ENCODE data around the gene ADK.

Gene ADK

GRCh38 chr10:74371696-74372095, 220.7 kb downstream of the ADK start:
- DNase-seq = no peak

DNA sequence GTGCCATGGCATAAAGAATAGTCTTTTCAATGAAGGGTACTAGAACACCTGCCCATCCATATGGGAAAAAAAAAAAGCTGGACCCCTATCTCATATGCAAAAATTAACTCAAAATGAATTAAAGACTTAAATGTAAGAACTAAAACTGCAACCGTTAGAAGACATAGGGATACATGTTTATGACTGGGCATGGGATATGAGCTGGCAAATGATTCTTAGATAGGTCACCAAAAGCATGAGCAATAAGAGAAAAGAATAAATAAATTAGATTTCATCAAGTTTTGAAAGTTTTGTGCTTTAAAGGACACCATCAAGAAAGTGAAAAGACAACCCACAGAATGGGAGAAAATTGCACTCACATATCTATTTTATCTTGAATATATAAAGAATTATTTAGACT, 222.0 kb downstream of the ADK start:
- DNase-seq = no peak

DNA sequence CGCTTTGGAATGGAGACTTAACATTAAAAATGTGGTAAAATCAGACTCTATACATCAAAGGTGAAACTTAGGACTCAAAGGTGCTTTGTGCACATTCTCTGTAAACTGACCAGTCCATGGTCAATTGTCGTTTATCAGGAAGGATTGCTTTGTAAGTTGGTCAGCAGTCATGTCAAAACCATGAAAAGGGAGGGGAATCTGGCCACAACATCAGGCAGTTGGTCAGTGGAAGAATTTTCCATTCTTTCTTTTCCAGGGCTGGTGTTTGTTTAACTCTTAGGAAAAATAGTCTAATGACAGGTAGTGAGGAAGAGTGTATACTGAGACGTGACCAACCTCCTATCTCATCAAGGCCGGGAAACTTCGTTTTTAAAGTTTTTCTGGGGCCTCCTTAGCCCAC, 226.5 kb downstream of the ADK start:
- no peak for DNase-seq

DNA sequence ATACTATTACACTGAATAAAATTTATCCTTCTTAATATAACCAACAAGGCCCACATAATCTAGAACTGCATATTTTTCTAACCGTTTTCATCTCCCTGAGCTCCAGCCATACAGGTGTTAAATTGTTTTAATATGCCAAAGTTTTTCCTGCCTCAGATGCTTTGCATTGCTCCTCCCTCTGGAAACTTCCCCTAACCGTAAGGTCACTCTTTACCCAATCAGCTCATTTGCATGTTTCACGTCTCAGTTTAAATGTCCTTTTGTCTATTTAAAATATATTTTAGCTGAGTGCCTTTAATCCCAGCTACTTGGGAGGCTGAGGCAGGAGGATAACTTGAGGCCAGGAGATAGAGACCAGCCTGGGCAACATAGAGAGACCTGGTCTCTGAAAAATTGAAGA, 228.5 kb downstream of the ADK start:
- no peak for DNase-seq

GRCh38 chr10:74380795-74381194, 229.8 kb downstream of the ADK start:
- no peak for DNase-seq

DNA sequence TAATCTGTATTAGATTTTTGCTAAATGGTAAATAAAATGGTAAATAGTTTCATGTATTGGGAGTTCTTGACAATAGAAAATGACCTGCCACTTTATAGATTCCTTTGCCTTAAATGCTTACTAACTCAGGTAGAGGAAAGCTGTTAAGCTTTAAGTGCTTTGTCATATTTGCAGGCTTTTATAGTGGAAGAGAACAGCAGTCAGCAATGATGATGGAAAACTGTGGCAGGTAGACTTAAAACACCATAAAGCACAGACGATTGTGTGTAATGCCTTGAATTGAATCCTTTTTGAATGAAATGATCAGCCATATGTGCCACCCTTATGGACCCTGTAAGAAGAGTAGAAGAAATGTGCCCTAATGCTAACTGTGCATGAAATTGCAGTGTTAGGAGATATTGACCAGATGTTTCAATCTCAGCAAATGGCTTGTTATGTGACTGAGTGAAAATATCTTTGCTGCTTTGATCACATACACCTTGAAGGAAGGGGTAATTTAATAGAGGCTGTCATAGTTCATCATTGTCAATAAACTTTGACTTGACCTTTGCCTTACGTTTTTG, 230.4 kb downstream of the ADK start:
- DNase-seq = no peak

DNA sequence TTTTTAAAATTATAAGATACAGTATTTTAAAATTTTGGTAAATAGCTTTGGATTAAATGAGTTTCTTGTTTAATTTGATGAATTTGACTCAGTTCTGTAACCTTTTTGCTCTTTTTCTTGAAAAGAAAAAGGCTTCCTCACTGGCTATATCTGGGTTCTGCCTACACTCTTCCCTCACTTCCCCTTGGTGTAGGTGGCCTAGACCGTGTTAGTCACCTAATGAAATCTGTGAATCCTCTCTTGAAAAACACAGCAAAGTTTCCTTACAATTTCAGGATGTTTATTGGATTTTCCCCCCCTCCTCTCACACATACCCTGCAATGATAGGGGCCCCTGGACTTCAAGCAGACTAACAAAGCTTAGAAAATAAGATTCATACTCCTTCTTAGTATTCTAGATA, 231.6 kb downstream of the ADK start:
- DNase-seq = no peak

- no peak for DNase-seq
These were observed 232.6 kb downstream of the ADK start for GRCh38 chr10:74383642-74384041.

GRCh38 chr10:74384615-74385183, 233.7 kb downstream of the ADK start:
- no peak for DNase-seq

- no peak for DNase-seq
These were observed 237.8 kb downstream of the ADK start for GRCh38 chr10:74388801-74389200.

DNA sequence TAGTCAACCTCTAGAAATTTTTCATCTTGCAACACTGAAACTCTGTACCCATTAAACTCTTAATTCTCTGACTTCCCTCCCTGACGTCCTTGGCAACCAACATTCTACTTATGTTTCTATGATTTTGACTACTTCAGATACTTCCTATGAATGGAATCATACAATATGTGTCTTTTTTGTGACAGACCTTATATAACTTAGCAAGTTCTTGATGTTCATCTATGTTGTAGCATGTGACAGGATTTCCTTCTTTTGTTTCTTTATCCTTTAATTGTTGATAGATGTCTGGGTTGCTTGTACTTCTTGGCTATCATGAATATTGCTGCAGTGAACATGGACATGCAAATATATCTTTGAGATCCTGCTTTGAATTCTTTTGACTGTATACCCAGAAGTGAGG, 240.8 kb downstream of the ADK start:
- DNase-seq = no peak

- no peak for DNase-seq
These were observed 243.5 kb downstream of the ADK start for GRCh38 chr10:74394416-74394969.

DNA sequence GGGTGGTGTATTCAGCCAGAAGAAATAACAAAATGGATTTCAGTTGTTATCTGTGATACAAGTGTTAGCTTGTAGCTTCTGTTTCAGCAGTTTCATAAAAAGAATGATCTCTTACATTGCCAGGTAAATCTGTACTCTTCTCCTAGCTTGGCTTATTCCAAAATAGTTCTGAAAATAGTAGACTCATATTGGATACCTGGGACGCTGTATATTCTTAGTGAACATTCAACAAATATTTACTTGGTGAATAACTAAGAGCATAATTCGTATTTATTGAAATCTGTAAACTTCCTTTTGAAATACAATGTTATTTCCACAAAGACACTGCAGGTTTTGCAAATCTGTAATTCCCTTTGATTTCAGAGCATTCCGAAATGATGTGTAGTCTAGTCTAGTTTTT, 249.2 kb downstream of the ADK start:
- DNase-seq = no peak

DNA sequence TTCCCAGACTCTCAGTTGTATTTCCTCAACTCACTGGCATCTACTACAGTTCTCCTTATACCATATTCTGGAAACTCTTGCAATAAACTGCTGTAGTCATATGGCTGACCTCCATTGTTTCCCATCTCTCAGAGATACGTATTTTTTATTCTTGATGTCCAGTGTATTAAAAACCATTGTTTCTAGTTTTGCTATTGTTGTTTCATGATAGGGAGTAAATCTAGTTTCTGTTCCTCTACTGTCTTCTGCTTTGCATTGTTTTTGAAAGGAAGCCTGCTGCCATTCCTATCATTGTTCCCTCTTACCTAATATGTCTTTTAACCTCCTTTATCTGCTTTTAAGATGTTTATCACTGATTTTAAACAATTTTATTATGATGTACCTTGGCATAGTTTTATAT, 255.0 kb downstream of the ADK start:
- DNase-seq = no peak

DNA sequence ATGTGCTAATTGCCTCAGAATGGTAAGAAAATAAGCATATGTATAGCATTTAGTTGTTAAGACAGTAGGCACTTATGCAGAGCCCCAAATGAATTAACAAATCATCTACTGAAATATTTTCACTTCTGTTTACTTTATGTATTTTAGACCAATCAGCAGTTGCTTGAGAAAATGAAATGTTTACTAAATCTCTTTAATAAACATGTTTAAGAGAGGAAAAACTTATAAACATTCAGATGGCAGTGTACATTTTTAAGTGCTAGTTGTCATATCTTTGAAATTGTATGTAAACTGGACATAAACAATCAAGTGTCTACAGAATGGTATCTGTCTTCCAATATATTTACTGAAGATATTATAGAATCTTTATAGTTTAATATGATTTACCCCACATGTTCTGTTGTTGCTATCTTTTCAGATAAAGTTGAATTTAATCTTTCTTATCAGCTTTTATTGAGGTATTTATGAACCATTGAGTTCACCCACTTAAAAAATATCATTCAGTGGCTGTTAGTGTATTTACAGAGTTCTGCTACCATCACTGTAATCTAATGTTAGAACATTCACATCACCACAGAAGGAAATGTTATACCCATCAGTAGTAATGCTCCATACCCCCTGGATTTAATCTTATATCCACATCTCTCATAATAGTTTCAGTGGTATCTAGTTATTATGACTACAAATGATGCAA, 264.3 kb downstream of the ADK start:
- DNase-seq = no peak

- DNase-seq = no peak
These were observed 266.4 kb downstream of the ADK start for GRCh38 chr10:74417397-74417796.

- DNase-seq = no peak
These were observed 267.4 kb downstream of the ADK start for GRCh38 chr10:74418285-74418872.

GRCh38 chr10:74419491-74419951, 268.5 kb downstream of the ADK start:
- no peak for DNase-seq

GRCh38 chr10:74419958-74420375, 268.9 kb downstream of the ADK start:
- no peak for DNase-seq

DNA sequence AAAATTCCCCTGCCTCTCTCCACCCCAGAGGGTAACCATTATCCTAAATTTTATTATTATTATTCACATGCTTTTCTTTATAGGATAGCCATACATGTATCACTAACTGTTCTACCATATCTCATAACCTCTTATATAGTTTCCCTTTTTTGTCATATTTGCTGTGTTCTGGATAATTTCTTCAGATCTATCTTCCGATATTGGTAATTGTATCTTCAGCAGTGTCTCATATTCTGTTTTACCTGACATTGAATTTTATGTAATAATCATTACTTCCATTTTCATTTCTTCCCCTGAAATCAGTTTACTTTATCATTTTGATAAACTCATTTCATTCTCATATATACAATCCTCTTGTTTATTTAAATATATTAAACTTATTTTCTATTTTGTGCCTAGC, 273.5 kb downstream of the ADK start:
- no peak for DNase-seq

DNA sequence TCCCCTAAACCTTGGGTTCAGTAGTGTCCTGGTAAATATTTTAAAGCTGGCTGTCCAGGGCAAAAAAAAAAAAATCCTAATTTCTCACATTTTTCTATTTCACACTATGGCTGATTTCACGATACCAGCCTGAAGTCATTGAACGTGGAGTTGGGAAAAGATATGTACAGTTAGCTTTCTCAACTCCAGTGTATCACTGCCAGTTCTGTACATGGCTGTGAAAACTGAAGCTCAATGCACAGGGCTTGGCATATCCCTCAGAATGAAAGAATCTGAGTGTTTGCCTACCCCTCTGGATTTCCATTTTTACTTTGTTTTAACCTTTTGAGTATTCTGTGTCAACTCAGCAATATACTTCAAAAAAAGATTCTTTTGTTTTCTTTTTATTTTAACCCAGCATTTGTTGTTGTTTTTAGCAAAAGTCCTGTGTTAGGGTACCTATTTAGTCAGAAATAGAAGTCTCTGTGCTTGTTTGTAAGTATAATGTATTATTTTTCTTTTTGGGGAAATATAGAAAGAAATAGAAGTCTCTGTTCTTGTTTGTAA, 274.5 kb downstream of the ADK start:
- no peak for DNase-seq

DNA sequence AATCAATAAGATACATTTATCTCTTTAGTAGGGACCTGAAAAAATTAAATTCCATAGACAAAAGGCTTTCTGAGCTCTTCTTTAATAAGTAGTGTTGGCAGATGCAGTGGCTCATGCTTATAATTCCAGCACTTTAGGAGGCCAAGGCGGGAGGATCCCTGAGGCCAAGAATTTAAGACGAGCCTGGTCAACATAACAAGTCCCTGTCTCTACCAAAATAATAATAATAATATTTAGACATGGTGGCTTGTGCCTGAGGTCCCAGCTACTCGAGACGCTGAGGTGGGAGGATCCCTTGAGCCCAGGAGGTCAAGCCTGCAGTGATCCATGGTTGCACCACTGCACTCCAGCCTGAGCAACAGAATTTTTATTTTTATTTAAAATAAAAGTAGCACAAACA, 280.8 kb downstream of the ADK start:
- no peak for DNase-seq

DNA sequence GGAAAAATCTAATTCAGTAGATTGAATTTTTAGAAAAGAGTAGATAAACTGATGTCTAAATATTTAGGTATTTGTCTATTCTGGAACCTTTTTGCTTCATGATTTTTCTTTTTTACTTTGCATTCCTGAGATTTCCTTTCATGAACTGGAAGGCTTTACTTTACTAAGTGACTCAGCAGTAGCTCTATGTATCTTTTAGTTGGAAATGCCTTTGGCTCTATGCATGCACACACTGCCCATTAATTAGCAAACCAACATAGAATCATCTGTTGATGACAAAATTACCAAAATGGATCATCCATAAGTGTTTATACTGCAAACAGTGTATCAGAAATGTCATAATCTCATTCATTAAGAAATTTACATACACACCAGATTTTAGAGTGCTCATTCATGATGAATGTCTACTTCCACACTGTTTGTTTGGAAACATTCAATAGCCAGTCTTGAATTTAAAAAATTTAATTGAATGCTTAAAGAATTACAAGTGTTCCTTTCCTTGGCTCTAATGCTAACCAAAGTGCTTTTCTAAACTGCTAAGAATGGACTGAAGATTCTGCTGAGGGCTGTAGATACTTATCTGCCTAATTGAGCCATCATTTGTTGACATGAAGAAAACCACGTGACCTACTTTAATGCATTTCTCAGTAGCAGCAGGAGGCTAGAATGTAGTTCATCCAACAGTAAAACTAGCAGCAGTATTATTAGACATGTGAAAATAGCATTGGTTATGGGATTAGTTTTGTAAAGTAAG, 282.0 kb downstream of the ADK start:
- no peak for DNase-seq

Data from activated CD8-positive, alpha-beta memory T cell treated with anti-CD3 and anti-CD28 coated beads, Interleukin-2, amount 50 U/mL, for 48 hours (primary cell).